ENCODE results near the gene MYLK4. TPM values are rescaled to one million over a fixed set of nuclear protein-coding genes. Genes with fewer than 3 reads are reported as not detected.

MYLK4 gene
- total and polyA plus RNA-seq, 8 donors: 0.52 to 1.8 (median 1.2) TPM

DNA sequence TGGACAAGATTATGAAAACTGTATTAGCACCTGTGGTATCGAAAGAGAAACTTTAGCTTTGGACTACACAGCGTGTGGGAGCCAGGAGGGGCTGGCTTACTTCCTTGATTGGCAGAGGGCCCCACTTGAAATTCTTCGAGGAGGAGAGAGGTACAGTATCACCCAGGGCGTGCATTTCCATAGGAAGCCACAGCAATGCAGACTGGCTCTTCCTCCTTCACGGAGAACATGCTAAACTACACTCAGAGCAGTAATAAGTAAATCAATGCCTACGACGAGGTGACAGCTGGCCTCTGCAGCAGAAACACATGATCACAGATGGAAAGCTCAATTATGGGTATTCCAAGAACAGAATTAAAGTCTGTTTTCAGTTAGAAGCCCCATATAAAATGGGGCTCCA lies 44.2 kb downstream of the MYLK4 start:
- no peaks in the 10 kb centered on the region for H3K27me3 ChIP-seq
- no peak for TF ChIP-seq CTCF (IDR thresholded peaks at IDR 0.05)
- ATAC-seq: peak; percentile 71
- no peaks in the 10 kb centered on the region for H3K4me1 ChIP-seq
- DNase-seq: no peak
- H3K27ac ChIP-seq: no peak overlapping the region
- intact Hi-C loops (cut with DNase I): no loop called here
- no peaks in the 10 kb centered on the region for H3K36me3 ChIP-seq
- H3K9me3 ChIP-seq: peaks cover 0 to 21% of the 10 kb centered on the region in 2 donors
- H3K4me3 ChIP-seq: no peak overlapping the region

DNA sequence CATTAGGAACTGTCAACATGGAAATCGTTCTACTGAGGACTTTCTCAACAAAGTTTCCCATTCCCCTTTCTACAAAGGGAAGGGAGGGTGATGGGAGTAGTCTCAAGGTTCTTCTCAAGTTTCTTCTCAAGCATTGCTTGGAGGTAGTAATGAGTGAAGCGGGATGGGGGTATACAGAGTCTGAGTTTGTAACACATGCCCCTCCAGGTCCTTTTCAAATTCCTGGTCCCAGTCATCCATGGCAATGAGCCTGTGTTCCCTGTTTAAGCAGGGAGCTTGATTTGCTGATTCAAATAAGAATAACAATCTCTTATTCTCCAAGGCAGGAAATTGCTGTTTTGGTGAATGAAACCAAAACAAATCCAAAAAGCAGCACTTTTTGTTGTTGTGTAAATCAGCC lies 45.5 kb downstream of the MYLK4 start:
- no peak for TF ChIP-seq CTCF (IDR thresholded peaks at IDR 0.05)
- no peak for DNase-seq
- Histone ChIP-seq H3K36me3 (no peaks in the 10 kb centered on the region), H3K27me3 (no peaks in the 10 kb centered on the region), H3K9me3 (peaks cover 0 to 8% of the 10 kb centered on the region in 2 donors), H3K4me3 (no peak overlapping the region), H3K4me1 (no peaks in the 10 kb centered on the region), H3K27ac (no peak overlapping the region)
- intact Hi-C loops (cut with DNase I): no loop called here
- ATAC-seq: no peak

DNA sequence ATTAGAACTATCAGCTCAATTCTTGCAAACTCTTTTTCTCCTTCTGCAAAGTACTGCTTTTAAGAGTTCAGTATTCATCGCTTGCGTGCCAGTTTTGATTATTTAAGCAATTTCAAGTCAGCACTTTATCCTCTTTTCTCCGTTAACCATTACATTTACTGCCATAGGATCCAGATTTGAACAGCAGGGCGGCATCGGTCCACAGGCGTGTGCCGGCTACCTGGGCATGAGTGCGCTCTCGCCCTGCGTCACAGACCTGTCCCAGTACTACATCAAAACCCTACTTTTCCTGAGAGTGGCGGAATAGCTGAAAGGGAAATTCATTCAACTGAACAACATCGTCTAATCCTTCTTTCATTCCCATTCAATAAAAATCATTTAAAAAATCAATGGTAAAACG lies 53.4 kb downstream of the MYLK4 start:
- no peaks in the 10 kb centered on the region for H3K4me1 ChIP-seq
- TF ChIP-seq CTCF (IDR thresholded peaks at IDR 0.05): no peak
- no peaks in the 10 kb centered on the region for H3K27me3 ChIP-seq
- no peak overlapping the region for H3K27ac ChIP-seq
- DNase-seq: no peak
- H3K9me3 ChIP-seq: no peaks in the 10 kb centered on the region
- ATAC-seq: no peak
- no peak overlapping the region for H3K4me3 ChIP-seq
- intact Hi-C loops (cut with DNase I): no loop called here
- H3K36me3 ChIP-seq: no peaks in the 10 kb centered on the region

GRCh38 chr6:2695454-2696095 lies 55.1 kb downstream of the MYLK4 start:
- ATAC-seq (peak; percentile 47), DNase-seq (peak in 2 of 4 donors; percentile 45 to 55)
- Histone ChIP-seq H3K27me3 (no peaks in the 10 kb centered on the region), H3K36me3 (no peaks in the 10 kb centered on the region), H3K4me3 (no peak overlapping the region), H3K4me1 (no peaks in the 10 kb centered on the region), H3K27ac (no peak overlapping the region), H3K9me3 (no peaks in the 10 kb centered on the region)
- peak in 1 of 2 donors; percentile 21 for TF ChIP-seq CTCF (IDR thresholded peaks at IDR 0.05)
- intact Hi-C loops (cut with DNase I): no loop called here

GRCh38 chr6:2693231-2693630 lies 57.5 kb downstream of the MYLK4 start:
- no peak for ATAC-seq
- no peak for DNase-seq
- TF ChIP-seq CTCF (IDR thresholded peaks at IDR 0.05): no peak
- no peaks in the 10 kb centered on the region for H3K27me3 ChIP-seq
- H3K36me3 ChIP-seq: no peaks in the 10 kb centered on the region
- no peaks in the 10 kb centered on the region for H3K4me1 ChIP-seq
- H3K9me3 ChIP-seq: no peaks in the 10 kb centered on the region
- intact Hi-C loops (cut with DNase I): no loop called here
- no peak overlapping the region for H3K27ac ChIP-seq
- H3K4me3 ChIP-seq: no peak overlapping the region

Data from left lung (tissue), 10 donors.